Fibroblast of lung (primary cell): Measurements from ENCODE around the gene UBTF. TPM values are rescaled to one million over a fixed set of nuclear protein-coding genes. Genes with fewer than 3 reads are reported as not detected.
A peak's percentile ranks its signal among the peaks of the same experiment; 100 is the strongest.

Source experiments
- DNase-seq, 2 donors: peaks; one replicate each; pipeline versions ENCODE4 v3.0.0 to v3.0.0-alpha.2; 2010; ENCODE audit warnings: low read depth in 2 of 2
- H2AFZ ChIP-seq: 2 replicates; pipeline ENCODE4 v1.5.1; 2012; ENCODE audit warnings: low read length, control low read depth, inconsistent platforms
- H3K27ac ChIP-seq: 2 replicates; pipeline ENCODE4 v1.5.1; 2011; ENCODE audit warnings: low read length, control low read depth; ENCODE audit not compliant: insufficient read depth
- H3K27me3 ChIP-seq: 2 replicates; pipeline ENCODE4 v1.5.1; 2011; ENCODE audit warnings: mild to moderate bottlenecking, low read length; ENCODE audit not compliant: control insufficient read depth, insufficient read depth
- H3K36me3 ChIP-seq: 2 replicates; pipeline ENCODE4 v1.5.1; 2011; ENCODE audit warnings: low read length; ENCODE audit not compliant: control insufficient read depth, insufficient read depth
- H3K4me1 ChIP-seq: 2 replicates; pipeline ENCODE4 v1.5.1; 2011; ENCODE audit warnings: low read length; ENCODE audit not compliant: control insufficient read depth, insufficient read depth; ENCODE audit errors: extremely low read depth
- H3K4me2 ChIP-seq: 2 replicates; pipeline ENCODE4 v1.5.1; 2011; ENCODE audit warnings: low read length, control low read depth; ENCODE audit not compliant: insufficient read depth; ENCODE audit errors: extremely low read depth
- H3K4me3 ChIP-seq, 4 experiments: fragments of 200-600 bp in 1 of 4; sonication (generic) in 1 of 4; replicated peaks in 1 of 4; 2 replicates each; pipeline ENCODE4 v1.5.1; 2011 to 2016; ENCODE audit warnings: low read length in 4 of 4, low read depth in 3 of 4, mild to moderate bottlenecking in 3 of 4, control low read depth in 2 of 4, inconsistent platforms in 1 of 4, mixed read lengths in 1 of 4; ENCODE audit not compliant: insufficient read depth in 1 of 4; ENCODE audit errors: control extremely low read depth in 1 of 4
- H3K79me2 ChIP-seq: 2 replicates; pipeline ENCODE4 v1.5.1; 2012; ENCODE audit warnings: mild to moderate bottlenecking, low read length, inconsistent platforms; ENCODE audit not compliant: control insufficient read depth, insufficient read depth
- H3K9ac ChIP-seq: 2 replicates; pipeline ENCODE4 v1.5.1; 2011; ENCODE audit warnings: mild to moderate bottlenecking, low read length, control low read depth; ENCODE audit not compliant: insufficient read depth
- H3K9me3 ChIP-seq: 2 replicates; pipeline ENCODE4 v1.5.1; 2012; ENCODE audit warnings: low read depth, low read length; ENCODE audit not compliant: control insufficient read depth, insufficient read depth
- H4K20me1 ChIP-seq: 2 replicates; pipeline ENCODE4 v1.5.1; 2011; ENCODE audit warnings: low read length; ENCODE audit not compliant: control insufficient read depth, insufficient read depth; ENCODE audit errors: extremely low read depth
- CTCF ChIP-seq, 2 donors: IDR thresholded peaks in 1 of 2; conservative IDR thresholded peaks in 1 of 2; 1 replicate in 1 of 2; 2 replicates in 1 of 2; pipeline ENCODE4 v1.5.1; 2011 to 2012; ENCODE audit warnings: low read length in 2 of 2, control low read depth in 1 of 2, inconsistent platforms in 1 of 2, low read depth in 1 of 2, mild to moderate bottlenecking in 1 of 2
- EZH2 ChIP-seq: IDR thresholded peaks from 2 replicates; pipeline ENCODE4 v1.5.1; 2012; ENCODE audit warnings: low read length, control low read depth, mild to moderate bottlenecking; ENCODE audit errors: missing control alignments
- polyA plus RNA-seq, 2 donors: library from polyadenylated mRNA; depleted of rRNA in 1 of 2; stranded (reverse) in 1 of 2; unstranded in 1 of 2; fragments of >200 nt; gene quantifications; 2 replicates each; pipeline ENCODE4 v1.2.1, GENCODE V29; 2011 to 2012; ENCODE audit warnings: missing spikeins in 1 of 2
- total RNA-seq: library from RNA; depleted of rRNA; stranded (reverse); fragments of >200 nt; gene quantifications from 2 replicates; pipeline ENCODE4 v1.2.1, GENCODE V29; 2014

UBTF gene
- total and polyA plus RNA-seq, 2 donors (not counting 1 experiment from before 2014, with no cell fraction given) = 25.1 to 42.1 TPM

GRCh38 chr17:44197980-44198720 lies 21.3 kb downstream of the UBTF start:
- no peaks in the 10 kb centered on the region for H3K9me3 ChIP-seq
- peak overlapping the region; percentile 97 for H3K4me2 ChIP-seq
- H3K79me2 ChIP-seq = peaks cover 23% of the 10 kb centered on the region
- peak; percentile 16 to 23 for TF ChIP-seq CTCF (conservative IDR thresholded peaks at IDR 0.05 in 1 of 2, IDR thresholded peaks at IDR 0.05 in 1 of 2; ENCODE audit: low read depth in 1 of 2, low read length in 2 of 2)
- TF ChIP-seq EZH2 = no peak
- peak overlapping the region; percentile 88 for H3K27ac ChIP-seq
- H3K4me3 ChIP-seq = peak overlapping the region; percentile 73 to 87 (median 80)
- no peaks in the 10 kb centered on the region for H4K20me1 ChIP-seq
- no peaks in the 10 kb centered on the region for H3K27me3 ChIP-seq
- H3K9ac ChIP-seq = peak overlapping the region; percentile 82
- H3K36me3 ChIP-seq = peaks cover 27% of the 10 kb centered on the region
- H3K4me1 ChIP-seq = peaks cover 15% of the 10 kb centered on the region
- peak; percentile 42 to 81 for DNase-seq
- no peak overlapping the region for H2AFZ ChIP-seq

DNA sequence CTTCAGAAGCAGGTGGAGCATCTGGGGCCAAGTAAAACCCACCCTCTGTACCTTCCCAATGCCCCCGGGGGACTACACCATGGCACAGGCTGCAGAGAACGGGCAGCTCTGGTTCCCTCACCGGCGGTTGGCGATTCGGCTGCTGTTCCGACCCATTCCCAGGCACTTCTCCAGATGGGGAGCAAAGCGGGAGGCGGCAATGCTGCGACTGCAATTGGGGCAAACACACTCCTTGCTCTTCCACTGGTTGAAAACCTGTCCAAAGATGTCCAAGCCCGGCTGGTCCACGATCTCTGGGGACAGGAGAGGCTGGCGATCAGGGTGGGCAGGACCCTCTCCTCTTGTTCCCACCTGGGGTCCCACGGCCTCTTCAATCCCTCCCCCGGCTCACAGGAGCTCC lies 22.4 kb downstream of the UBTF start:
- Histone ChIP-seq H3K9ac (peak overlapping the region; percentile 16), H2AFZ (no peak overlapping the region), H4K20me1 (no peaks in the 10 kb centered on the region), H3K4me3 (no peak overlapping the region), H3K27ac (no peak overlapping the region), H3K4me2 (no peak overlapping the region), H3K4me1 (peaks cover 6% of the 10 kb centered on the region), H3K36me3 (peaks cover 30% of the 10 kb centered on the region), H3K9me3 (no peaks in the 10 kb centered on the region), H3K79me2 (peaks cover 23% of the 10 kb centered on the region), H3K27me3 (no peaks in the 10 kb centered on the region)
- no peak for DNase-seq
- TF ChIP-seq EZH2 = no peak
- no peak for TF ChIP-seq CTCF (conservative IDR thresholded peaks at IDR 0.05 in 1 of 2, IDR thresholded peaks at IDR 0.05 in 1 of 2; ENCODE audit: low read depth in 1 of 2, low read length in 2 of 2)

DNA sequence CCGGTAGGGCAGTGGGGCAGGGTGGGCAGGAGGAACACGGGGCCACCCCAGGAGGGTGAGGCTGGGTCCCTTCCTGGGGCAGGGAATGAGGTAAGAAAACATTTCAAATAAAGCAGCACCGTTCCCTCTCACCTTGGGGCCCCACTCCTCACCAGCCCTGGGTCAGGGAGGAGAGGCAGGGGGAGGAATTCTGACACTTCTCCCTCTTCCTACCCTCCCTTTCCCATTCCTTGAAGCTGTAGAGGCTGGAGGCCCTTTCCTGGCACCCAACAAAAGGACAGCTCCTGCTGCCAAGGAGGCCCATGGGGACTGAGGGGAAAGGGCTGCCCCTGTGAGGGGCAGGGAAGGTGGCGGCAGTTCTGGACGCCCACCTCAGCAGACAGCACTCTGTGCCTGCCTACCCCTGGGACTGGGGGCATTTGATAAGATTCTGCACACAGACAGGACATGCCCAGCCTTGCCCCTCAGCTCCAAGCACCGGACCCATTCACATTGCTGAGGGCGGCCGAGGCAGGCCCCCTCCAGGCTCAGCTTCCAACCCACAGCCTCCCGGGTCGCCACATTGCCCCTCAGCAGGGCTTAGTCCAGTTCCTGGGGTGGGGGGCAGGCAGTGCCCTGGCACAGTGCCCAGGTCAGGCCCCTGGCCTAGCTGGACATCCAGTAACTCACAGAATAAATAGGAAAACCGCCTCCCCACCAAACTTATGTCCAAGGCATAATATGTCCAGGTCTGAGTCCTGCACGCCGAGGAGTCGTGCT lies 26.0 kb downstream of the UBTF start:
- Histone ChIP-seq H4K20me1 (no peaks in the 10 kb centered on the region), H3K36me3 (peaks cover 45% of the 10 kb centered on the region), H3K4me1 (peaks cover 9% of the 10 kb centered on the region), H3K9ac (no peak overlapping the region), H3K4me2 (no peak overlapping the region), H3K79me2 (peaks cover 25% of the 10 kb centered on the region), H3K9me3 (no peaks in the 10 kb centered on the region), H3K27me3 (no peaks in the 10 kb centered on the region), H3K27ac (no peak overlapping the region), H2AFZ (no peak overlapping the region), H3K4me3 (no peak overlapping the region)
- no peak for DNase-seq
- TF ChIP-seq CTCF (conservative IDR thresholded peaks at IDR 0.05 in 1 of 2, IDR thresholded peaks at IDR 0.05 in 1 of 2; ENCODE audit: low read depth in 1 of 2, low read length in 2 of 2) = no peak
- TF ChIP-seq EZH2 = no peak
